ENCODE results near the gene HNRNPDL.

The HNRNPDL gene

GRCh38 chr4:82432596-82432995 lies 2.3 kb upstream of the HNRNPDL start:
- TF ChIP-seq CTCF (IDR thresholded peaks at IDR 0.05; ENCODE audit: control insufficient read depth, extremely low read depth, insufficient read depth): no peak
- DNase-seq (ENCODE audit: low read depth): no peak
- H3K4me3 ChIP-seq (ENCODE audit: low read depth, low read length): no peak overlapping the region

DNA sequence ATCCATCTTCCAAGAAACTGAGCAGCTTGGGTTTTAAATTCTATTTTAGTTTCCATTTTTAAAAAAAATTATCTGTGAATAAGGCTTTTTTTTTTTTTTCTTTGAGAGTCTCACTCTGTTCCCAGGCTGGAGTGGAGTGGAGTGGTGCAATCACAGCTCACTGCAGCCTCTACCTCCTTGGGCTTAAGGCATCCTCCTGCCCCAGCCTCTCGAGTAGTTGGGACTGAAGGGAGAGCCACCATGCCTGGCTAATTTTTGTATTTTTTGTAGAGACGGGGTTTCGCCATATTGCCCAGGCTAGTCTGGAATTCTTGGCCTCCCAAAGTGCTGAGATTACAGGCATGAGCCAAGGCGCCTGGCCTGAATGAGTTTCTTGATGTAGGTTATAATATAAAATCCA lies 1.6 kb upstream of the HNRNPDL start:
- no peak for DNase-seq (ENCODE audit: low read depth)
- peak overlapping the region; percentile 84 for H3K4me3 ChIP-seq (ENCODE audit: low read depth, low read length)
- TF ChIP-seq CTCF (IDR thresholded peaks at IDR 0.05; ENCODE audit: control insufficient read depth, extremely low read depth, insufficient read depth): no peak

- TF ChIP-seq CTCF (IDR thresholded peaks at IDR 0.05; ENCODE audit: control insufficient read depth, extremely low read depth, insufficient read depth): no peak
- peak overlapping the region; percentile 84 for H3K4me3 ChIP-seq (ENCODE audit: low read depth, low read length)
- no peak for DNase-seq (ENCODE audit: low read depth)
Measured at GRCh38 chr4:82430964-82431745, 893 bp upstream of the HNRNPDL start.

DNA sequence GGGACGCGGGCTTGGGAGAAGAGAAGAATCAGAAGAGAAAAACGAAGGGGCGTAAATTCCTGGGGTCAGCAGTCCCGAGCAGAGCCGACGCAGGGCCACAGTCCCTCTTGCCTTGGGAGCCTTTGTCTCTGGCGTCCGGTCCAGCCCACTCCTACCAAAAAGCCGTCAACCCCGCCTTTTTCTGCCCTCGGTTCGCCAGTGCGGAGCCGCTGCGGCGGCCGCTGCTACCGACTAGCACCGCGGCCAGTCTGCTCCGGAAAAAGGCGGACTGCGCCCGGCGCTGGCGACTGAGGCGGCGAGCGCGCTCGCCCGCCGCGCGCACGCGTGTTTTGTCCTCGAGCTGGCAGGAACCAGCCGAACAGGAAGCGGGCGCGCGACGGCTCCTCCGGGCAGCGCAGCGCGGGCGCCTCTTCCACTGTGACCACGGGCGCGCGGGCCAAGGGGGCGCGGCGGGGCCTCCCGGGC lies 502 bp downstream of the HNRNPDL start:
- no peak for DNase-seq (ENCODE audit: low read depth)
- no peak for TF ChIP-seq CTCF (IDR thresholded peaks at IDR 0.05; ENCODE audit: control insufficient read depth, extremely low read depth, insufficient read depth)
- H3K4me3 ChIP-seq (ENCODE audit: low read depth, low read length): peak overlapping the region; percentile 84

DNA sequence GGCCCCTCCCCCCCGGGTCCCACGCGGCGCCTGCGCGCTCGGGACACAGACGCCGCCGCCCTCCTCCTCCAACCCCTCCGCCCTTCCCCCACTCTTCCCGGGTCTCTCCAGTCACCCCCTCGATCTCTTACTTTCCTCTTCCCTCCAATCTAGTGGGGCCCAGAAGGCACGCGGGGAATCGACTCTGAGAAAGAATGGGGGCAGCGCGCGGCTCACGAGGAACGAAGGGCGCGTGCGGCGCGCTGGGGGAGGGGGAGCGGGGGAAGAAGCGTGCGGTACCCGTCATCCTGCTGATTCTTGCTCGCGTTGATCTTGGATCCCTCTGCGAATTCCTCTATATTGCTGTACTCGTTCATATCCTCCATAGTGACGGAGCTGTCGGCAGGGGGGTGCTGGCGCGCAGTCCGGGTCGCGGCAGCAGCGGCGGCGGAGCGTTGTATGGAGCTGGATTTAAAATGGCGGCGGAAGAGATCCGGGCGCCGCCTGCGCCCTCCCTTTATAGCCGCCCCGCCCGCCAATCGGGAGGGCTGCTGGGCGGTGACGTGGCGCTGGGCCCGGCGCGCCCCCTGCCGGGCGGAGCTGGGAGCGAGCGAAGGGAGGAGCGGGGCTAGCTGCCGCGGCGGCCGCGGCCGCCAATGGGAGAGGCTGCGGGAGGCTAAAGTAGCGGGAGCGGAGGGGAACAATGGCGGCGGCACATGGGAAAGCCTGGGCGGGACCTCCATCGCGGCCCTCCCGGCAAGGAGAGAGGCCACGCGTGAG lies 1.1 kb downstream of the HNRNPDL start:
- TF ChIP-seq CTCF (IDR thresholded peaks at IDR 0.05; ENCODE audit: control insufficient read depth, extremely low read depth, insufficient read depth): peak; percentile 97
- peak overlapping the region; percentile 84 for H3K4me3 ChIP-seq (ENCODE audit: low read depth, low read length)
- DNase-seq (ENCODE audit: low read depth): peak; percentile 61

DNA sequence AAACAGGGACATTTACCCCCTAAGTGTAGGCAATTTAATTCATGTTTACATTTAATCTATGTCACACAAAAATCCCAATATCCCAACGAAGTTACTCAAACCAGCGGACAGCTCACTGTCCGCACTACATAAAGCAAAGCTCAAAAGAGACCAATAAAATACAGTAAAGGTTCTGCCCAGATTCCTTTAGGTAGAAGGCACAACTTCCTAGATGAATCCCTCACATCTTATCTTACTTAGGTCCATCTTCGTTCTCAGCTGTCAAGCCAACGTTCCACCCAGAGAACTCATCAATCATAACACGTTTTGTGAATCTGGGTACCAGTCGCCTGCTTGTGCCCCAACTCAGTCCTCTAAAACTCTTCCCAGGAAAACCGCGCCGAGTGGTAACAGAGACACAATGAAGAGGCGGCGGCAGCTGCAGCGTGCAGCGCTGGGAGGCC lies 1.7 kb downstream of the HNRNPDL start:
- DNase-seq (ENCODE audit: low read depth): no peak
- TF ChIP-seq CTCF (IDR thresholded peaks at IDR 0.05; ENCODE audit: control insufficient read depth, extremely low read depth, insufficient read depth): no peak
- H3K4me3 ChIP-seq (ENCODE audit: low read depth, low read length): peak overlapping the region; percentile 84
